ENCODE results near the gene KREMEN2.

KREMEN2 gene

DNA sequence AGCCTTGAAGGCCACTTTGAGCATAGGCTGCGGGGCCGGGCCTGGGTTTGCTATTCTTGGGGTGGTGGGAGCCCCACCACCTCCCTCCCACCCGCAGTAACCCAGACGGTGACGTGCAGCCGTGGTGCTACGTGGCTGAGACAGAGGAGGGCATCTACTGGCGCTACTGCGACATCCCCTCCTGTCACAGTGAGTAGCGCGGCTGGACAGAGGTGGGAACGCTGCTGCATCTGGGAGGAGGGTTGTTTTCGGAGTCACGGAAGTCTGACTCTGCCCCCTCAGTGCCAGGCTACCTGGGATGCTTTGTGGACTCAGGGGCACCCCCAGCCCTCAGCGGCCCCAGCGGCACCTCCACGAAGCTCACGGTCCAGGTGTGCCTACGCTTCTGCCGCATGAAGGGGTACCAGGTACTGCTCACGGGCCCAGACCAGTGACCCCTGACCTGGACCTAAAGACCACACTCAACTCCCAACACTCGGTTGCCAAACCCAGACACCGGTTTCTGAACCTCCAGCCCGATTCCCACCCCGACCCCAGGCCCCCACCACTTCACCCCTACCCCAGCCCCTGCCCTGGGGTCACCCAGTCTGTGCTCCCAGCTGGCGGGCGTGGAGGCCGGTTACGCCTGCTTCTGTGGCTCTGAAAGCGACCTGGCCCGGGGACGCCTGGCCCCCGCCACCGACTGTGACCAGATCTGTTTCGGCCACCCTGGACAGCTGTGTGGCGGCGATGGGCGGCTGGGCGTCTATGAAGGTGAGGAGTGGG lies 2.1 kb downstream of the KREMEN2 start:
- no peak for DNase-seq (ENCODE audit: low read depth)

DNA sequence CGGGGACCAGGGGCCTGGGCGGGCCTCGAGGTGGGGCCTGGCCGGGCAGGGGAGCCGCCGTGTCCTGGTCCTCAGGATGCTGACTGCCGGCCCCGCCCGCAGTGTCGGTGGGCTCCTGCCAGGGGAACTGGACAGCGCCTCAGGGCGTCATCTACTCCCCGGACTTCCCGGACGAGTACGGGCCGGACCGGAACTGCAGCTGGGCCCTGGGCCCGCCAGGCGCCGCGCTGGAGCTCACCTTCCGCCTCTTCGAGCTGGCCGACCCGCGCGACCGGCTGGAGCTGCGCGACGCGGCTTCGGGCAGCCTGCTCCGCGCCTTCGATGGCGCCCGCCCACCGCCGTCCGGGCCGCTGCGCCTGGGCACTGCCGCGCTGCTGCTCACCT lies 2.7 kb downstream of the KREMEN2 start:
- DNase-seq (ENCODE audit: low read depth), result no peak

DNA sequence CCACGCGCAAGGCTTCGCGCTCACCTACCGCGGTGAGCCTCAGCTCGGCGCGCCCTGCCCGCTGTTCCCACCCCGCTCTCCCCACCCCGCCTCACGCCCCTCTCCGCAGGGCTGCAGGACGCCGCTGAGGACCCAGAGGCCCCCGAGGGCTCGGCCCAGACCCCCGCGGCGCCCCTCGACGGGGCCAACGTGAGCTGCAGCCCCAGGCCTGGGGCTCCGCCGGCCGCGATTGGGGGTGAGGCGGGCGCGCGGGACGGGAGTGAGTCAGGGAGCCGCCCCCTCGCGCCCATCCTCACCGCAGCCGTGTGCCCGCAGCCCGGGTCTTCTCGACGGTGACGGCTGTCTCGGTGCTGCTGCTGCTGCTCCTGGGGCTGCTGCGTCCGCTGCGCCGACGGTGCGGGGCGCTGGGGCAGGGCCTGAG lies 3.1 kb downstream of the KREMEN2 start:
- no peak for DNase-seq (ENCODE audit: low read depth)

DNA sequence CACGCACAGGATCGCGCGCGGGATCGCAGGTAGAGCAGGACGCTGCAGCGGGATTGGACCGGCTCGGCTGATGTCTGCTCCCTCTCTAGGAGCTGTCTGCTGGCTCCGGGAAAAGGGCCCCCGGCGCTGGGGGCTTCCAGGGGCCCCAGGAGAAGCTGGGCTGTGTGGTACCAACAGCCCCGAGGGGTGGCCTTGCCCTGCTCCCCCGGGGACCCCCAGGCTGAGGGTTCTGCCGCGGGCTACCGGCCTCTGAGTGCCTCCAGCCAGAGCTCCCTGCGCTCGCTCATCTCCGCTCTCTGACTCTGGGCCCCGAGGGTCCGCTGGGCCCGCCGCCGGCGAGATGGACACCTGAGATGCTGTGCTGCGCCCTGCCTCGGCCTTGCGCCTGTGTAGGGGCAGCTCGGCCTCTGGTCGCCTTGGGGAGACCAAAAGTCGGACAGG lies 3.7 kb downstream of the KREMEN2 start:
- DNase-seq (ENCODE audit: low read depth), result no peak

DNA sequence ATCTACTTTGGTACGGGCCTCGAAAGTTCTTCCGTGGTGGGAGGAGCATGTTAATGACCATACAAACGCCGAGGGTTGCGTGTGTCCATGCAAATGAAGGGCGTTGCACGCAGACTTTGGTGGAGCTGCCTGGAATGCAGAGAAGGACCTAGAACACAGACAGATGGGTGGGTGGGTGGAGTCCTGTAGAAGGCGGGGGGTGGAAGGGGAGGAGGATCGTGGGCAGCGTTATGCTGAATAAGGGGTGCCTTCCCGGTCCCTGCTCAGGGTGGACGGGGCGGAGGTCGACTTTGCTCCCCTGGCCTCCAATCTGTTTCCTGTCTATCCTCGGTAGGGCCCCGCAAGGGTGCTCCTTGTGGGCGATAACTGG lies 4.3 kb downstream of the KREMEN2 start:
- DNase-seq (ENCODE audit: low read depth), result no peak

DNA sequence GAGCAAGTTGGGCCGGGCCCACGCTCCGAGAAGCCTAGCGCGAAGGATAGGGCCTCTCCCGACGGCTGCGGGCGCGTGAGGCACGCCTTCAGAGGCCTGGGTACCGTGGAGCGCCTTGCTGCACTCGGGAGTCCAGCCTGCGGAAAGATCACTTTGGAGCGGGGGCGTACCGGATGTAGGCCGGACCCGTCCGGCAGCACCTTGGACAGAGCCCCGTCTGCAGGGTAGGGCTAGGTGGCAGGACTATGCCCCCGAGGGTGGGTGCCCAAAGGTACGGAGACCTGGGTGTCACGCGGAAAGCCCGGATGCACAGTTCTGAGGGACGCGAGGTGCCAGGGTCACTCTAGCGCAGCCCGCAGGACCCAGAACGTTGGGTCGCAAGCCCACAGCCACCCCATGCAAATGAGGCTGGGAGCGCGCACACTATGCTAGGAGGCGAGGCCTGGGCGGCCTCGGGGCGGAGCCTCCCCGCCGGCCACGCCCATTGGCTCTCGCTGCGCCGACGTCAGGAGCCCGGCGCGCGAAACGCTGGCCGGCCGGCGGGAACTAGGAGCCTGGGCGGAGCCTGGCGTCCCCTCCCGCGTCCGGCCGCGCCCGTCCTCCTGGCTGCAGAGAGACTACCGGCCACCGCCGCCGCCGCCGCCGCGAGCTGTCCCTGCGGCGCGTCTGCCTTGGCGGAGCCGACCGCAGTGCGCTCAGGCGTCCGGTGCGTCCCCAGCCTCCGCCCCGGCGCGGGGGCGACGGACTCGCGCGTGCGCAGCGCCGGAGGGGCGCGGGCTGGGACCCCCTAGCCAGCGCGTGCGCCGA lies 4.9 kb downstream of the KREMEN2 start, which contains the start of gene PAQR4:
Gene PAQR4, plus strand, starts transcription at position 611 of the 807 bp plus-strand sequence. CDS start 327 bp downstream, outside the sequence.
- peak; percentile 41 for DNase-seq (ENCODE audit: low read depth)

DNA sequence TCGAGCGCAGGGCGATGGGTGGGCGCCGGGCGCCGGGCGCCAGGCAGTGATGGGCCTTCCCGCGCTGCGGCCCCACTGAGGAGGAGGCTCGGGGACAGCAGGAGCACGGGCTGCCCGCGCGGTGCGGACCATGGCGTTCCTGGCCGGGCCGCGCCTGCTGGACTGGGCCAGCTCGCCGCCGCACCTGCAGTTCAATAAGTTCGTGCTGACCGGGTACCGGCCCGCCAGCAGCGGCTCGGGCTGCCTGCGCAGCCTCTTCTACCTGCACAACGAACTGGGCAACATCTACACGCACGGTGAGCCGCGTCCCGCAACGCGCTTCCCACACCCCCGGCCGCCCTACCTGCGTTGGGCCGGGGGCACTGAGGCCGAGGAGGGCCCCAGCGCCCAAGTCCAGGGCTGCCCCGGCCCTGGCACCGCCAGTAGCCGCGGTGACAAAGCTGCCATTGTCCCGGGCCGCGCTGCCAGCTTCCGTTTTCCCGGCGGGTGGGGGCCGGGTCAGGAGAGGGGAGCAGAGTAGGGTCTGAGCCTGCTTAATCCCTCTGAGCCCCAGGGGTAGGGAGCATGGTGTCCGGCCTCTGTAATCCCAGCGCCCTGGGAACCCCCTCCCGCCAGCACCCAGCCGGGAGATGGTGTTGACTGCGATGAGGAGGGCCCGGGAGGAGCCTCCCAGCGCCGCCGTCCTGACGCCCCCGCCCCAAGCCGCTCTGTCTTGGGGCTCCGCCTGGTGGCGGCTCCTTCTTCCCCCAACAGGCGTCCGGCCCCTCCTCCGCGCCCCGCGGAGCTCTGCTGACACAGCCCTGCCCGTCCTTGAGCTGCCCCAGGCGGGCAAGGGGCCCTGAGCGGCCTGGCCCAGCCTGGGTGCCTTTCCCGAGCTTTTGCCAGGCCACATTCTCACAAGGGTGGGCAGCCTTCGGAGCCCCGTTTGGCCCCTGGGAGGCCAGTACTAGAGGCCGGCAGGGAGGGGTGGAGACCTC lies 5.8 kb downstream of the KREMEN2 start:
- no peak for DNase-seq (ENCODE audit: low read depth)

DNA sequence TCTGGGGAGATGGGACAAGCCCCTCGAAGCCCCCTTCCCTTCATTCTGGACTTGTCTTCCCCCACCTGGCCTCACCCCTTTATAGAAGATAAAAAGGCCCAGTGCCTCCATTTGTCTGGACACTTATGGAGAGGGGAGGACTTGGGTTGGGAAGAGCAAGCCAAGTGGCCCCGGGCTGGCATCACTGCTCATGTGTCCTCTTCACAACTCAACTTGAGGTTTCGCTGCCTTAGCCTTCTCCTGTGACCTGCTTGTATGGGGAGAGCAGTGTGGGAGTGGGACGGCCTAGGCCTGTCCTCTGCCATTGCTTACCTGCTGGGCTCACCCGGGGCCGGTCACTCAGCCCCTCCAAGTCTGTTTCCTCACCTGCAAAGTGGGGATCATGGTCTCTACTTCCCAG lies 6.5 kb downstream of the KREMEN2 start:
- DNase-seq (ENCODE audit: low read depth), result no peak

DNA sequence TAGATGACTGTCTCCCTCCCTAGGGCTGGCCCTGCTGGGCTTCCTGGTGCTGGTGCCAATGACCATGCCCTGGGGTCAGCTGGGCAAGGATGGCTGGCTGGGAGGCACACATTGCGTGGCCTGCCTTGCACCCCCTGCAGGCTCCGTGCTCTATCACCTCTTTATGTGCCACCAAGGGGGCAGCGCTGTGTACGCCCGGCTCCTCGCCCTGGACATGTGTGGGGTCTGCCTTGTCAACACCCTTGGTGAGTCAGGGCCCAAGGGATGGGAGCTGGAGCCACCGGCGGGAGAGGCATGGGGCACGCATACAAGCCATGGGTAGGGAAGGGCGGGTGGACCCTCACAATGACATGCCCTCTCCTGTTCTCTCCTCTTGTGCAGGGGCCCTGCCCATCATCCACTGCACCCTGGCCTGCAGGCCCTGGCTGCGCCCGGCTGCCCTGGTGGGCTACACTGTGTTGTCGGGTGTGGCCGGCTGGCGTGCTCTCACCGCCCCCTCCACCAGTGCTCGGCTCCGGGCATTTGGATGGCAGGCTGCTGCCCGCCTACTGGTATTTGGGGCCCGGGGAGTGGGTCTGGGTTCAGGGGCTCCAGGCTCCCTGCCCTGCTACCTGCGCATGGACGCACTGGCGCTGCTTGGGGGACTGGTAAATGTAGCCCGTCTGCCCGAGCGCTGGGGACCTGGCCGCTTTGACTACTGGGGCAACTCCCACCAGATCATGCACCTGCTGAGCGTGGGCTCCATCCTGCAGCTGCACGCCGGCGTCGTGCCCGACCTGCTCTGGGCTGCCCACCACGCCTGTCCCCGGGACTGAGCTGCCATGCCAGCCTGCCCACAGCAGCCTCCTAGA lies 7.3 kb downstream of the KREMEN2 start:
- no peak for DNase-seq (ENCODE audit: low read depth)

DNA sequence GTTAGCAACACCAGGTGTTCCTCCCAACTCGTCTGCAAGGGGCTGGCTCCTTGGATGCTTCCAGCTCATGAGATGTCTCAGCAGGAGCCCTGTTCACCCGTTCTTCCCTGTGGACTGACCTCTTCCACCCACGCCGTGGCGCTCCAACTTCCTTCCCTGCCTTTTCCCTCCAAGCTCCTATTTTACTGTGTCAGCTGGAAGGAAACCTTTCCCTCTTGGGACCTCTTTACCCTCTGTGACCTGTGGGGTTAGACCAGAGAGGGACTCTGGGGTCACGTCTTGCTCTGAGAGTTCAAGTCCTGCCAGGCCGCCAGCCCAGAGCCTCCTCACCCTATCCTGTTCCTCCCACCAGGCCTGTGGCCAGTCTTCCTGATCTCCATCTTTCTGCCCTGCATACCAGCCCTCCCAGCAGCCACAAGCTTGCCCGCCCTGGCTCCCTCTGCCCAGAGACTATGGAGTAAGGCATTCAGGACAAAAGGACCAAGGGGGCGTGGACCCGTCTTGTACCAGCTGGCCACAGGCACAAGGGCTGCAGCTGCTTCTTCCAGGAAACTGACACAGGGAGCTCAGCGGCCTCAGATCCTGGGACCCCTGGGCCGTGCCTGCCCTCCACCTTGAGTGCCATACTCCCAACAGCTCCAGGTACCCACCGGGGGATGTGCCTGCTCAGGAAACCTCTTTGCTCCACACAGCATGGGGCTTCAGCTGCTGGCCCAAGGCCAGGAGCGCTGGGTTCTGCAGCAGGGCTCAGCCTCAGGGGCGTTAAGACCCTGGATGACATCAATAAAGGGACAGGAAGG lies 8.1 kb downstream of the KREMEN2 start:
- no peak for DNase-seq (ENCODE audit: low read depth)

DNA sequence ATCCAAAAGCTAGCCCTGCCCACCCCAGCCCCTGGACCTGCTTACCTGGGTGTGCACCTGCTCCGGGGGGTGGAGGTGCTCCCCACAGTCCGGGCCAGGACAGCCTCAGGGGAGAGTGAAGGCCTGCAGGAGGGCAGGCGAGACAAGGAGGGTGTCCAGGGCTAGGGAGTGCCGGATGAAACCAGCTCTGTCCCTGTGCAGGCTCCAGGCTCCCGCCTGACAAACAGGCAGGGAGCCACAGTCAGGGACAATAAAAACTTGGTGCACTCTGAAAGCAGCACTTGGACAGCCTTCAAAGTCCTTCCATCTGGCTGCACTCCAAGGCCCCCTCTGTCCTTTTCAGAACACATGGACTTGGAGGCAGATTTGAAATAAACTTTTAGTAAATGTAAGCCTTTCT lies 9.0 kb downstream of the KREMEN2 start:
- DNase-seq (ENCODE audit: low read depth), result no peak

DNA sequence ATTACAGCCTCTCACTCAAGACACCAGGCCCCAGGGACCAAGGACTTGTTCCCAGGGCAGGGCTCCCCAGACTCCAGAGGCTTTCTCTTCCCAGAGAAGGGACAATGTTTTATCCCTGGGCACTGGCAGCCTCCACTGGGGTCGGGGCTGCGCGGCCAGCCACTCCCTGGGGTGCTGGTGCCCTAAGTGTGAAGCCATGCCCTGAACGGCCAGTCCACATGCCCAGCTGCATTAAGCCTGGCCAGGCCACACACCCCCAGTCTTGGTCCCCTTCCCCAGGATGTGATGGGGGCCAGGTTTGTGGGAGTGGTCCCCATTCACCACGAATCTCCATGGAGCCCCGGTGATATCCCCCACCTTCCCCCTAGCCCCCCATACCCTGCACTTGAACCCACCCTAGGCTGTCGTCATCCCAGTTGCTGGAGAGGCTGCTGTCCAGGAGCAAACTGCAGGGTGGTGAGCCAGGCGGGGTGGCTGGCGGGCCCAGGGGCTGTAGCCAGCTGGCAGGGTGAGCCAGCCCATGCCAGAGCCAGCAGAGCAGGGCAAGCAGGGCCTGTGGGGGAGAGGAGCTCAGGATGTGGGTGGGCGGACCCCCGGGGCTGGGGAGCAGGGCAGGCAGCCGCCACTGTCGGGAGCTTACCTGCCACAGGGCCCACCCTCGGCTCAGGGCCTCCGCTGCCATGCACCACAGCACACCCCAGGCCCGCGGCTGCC lies 9.7 kb downstream of the KREMEN2 start:
- no peak for DNase-seq (ENCODE audit: low read depth)

DNA sequence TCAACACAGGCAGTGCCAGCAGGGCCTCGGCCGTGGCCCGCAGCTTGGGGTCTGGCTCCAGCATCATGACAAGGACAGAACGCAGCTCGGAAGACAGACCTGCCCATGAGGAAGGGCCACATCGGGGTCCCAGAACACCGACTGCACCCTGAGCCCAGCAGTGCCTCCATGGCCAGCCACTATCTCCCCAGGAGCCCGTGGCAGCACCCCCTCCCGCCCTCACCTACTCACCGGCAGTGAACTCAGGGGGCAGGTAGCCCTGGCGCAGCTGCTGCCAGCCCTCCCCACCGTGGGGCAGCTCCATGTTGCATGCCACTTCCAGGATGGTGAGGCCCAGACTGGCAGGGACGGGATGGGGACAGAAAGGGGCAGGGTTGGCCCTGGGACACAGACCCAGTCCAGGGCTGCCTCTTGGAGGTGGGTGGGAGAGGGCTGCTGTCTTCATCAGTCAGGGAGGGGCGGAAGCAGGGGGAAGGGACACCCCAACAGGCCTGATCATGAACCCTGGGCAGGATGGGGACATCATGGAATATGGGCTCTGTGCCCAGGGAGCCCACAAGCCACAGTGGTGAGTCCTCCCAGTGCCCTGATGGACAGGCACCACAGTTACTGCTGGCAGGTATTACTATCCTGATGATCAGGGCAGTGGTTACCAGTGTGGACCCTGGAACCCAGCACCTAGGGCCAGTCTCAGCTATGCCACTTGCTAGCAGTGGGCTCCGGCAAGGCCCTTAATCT lies 10.4 kb downstream of the KREMEN2 start:
- DNase-seq (ENCODE audit: low read depth), result no peak

DNA sequence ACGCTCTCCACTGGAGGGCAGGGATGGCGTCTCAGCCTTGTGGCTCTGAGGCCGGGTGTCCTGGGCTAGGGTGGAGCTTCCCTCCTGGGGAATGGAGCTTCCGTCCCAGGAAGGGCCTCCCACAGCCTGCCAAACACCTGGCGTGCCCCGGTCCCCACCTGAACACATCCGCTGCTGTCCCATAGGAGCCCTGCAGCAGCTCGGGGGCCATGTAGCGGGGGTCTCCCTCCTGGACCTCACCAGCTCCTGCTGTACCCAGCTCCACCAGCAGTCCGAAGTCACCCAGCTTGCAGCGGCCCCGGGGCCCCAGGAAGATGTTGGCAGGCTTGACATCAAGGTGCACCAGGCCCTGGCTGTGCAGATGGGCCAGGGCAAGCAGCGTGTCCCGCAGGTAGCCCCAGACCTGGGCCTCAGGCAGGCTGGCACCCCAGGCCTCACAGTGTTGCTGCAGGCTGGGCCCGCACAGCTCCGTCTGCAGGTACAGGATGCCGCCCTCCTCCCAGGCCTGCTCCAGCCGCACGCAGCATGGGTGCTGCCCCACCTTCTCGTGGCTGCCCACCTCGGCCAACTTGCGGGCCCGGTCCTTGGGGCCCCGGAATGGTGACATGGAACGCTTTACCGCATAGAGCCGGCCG lies 11.2 kb downstream of the KREMEN2 start:
- DNase-seq (ENCODE audit: low read depth), result no peak

DNA sequence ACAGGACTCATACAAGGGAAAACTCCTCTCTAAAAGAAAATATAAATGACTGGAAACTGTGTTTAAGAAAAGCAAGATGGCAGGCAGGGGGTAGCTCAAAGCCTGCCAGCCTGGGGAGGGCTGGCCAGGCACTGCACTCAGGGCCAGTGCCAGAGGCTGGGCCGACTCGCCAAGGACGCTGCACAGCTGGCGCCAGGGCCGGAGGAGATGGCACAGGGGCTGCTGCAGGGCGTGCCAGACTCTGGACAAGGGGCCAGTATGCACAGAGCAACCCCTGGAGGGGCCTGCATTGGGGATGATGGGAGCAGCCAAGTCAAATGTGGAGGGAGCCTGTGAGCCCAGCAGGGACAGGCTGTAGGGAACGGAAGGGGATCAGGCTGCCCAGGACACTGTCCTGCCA lies 12.1 kb downstream of the KREMEN2 start:
- no peak for DNase-seq (ENCODE audit: low read depth)

DNA sequence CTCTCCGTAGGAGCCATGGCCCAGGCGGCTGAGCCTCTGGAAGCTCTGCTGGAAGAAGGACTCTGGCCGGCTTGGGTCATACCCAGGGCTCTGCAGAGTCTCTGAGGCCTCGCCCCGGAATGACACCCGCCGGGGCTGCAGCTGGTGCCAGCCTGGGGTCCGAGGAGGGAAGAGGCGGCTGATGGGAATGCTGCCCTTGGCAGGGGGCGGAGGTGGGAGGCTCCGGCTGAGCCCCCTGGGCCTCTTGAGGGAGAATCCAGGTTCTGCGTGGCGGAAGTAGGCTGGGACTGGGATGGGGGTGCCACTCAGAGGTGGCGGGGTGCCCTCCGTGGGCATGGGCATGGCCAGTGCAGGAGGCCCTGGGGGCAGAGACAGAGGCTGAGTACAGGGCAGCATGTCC lies 12.6 kb downstream of the KREMEN2 start:
- no peak for DNase-seq (ENCODE audit: low read depth)

DNA sequence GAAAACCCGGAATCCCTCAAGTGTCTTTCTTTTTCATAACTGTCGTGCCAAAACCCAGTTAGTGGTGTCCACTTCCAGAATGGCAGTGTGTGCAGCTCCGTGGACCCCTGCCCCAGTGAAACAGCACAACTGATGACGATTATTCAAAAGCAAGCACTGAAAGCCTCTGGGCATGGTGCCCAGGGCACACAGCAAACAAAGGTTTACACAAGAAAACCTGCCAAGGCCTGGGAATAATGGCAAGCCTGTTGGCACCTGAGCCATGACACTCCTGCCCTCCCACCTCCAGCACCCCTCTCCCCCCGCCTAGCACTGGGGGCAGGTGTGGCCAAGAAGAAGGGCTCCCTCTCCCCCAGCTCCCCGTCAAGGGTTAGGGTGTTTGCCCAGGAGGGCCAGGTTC lies 13.4 kb downstream of the KREMEN2 start:
- DNase-seq (ENCODE audit: low read depth), result no peak

DNA sequence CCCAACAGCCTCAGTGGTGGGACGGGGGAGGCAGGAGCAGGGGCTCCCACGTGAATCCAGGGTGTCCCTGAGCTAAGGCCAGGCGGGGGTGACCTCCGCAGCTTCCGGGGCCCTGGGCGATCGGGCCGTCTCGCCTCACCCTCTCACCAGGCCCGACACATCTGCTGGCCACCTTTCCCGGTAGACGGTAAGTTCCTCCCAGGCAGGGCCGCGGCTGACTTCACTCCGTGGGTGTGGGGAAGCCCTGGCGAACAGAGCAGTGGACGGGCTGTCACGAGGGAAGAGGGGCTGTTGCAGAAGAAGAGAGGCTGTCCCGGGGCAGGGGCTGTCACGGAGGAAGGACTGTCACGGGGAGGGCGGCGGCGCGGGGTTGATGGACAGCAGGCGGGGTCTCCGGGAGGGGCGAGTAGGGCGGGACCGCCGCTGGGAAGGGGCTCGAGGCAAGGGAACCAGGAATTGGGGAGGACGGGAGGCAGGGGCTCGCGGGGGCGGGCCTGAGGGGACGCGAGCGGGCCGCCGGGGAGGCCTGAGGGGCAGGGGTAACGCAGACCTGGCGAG lies 15.7 kb downstream of the KREMEN2 start:
- DNase-seq (ENCODE audit: low read depth), result no peak
